GM21447 (cell line): ENCODE data around the gene MVB12B.

Experiments used
- ATAC-seq: cut with Tn5 transposase; IDR thresholded peaks from one replicate; pipeline ENCODE4 v1.9.1; 2021; ENCODE audit not compliant: unreplicated experiment

The MVB12B gene

DNA sequence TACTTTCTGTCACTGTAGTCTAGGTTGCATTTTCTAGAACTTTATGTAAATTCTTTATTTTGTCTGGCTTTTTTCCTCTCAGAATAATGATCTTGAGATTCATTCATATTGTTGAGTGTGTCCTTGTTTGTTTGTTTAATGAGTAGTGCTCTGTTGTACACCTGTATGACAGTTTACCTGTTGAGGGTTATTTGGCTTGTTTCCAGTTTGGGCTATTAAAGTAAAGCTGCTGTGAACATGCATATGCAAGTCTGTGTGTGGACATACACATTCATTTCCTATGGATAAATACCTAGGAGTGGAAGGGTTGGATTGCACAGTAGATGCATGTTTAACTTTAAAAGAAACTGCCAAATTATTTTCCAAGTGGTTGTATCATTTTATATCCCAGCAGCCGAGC lies 30.4 kb downstream of the MVB12B start:
- ATAC-seq: no peak

DNA sequence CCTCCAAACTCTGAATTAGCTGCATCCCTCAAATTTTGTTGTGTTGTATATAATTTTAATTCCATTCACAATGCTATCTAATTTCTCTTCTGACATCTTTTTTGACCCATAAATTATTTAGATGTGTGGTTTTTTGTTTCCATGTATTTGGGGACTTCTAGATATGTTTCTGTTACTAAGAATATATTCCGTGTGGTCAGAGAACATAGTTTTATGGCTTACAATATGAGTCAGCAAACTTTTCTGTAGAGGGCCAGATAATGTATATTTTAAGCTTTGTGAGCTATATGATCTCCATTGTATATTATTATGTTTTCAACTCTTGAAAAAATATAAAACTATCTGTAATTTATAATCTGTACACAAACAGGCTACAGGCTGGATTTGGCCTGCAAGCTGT lies 33.4 kb downstream of the MVB12B start:
- no peak for ATAC-seq

DNA sequence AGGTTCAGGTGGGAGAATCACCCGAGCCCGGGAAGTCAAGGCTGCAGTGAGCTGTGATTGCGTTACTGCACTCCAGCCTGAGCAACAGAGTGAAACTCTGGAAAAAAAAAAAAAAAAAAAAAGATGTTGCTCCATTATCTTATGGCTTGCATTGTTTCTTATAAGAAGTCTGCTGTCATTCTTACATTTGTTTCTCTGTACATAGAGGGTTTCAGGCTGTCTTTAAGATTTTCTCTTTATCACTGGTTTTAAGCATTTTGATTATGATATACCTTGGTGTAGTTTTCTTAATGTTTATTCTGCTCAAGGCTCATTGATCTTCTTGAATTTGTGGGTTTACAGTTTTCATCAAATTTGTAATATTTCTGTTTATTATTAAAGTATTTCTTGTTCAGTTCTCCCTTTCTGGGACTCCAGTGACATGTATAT lies 35.2 kb downstream of the MVB12B start:
- no peak for ATAC-seq

DNA sequence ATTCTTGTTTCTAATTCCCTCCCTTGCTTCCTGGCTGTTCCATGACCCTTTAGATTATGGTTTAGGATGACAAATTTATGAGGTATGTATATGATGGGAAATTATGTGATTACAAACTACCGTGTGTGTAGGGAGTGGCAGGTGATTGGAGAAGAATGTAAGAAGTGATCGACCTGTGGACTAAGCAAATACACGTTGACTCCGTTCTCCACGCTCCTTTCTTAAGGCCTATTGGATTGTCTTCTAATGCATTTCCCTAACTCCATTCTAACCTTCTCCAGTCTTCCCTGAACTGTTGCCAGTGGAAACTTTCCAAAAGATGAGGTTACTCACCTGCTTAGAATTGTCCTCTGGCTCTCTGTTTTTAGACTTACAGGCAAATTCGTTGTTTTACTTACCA lies 36.6 kb downstream of the MVB12B start:
- ATAC-seq: no peak

GRCh38 chr9:126363847-126364671 lies 37.4 kb downstream of the MVB12B start:
- ATAC-seq: no peak

DNA sequence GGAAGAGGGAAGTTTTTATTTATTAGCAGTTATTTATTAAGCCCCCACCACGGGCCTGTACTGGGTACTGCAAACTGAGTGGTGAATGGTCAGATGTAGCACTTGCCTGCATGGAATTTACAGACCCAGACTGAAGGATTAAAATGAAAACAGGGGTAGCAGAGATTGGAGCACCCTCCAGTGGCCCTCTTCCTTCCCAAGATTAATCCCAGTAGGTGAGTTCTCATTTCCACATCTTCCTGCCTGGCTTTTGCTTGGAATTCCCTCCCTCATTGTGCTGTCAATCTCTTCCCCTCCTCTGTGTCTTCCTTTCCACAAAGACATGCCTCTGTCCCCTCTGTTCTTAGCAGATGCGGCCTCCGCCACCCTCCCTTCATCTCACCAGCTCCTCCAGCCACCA lies 39.2 kb downstream of the MVB12B start:
- no peak for ATAC-seq

DNA sequence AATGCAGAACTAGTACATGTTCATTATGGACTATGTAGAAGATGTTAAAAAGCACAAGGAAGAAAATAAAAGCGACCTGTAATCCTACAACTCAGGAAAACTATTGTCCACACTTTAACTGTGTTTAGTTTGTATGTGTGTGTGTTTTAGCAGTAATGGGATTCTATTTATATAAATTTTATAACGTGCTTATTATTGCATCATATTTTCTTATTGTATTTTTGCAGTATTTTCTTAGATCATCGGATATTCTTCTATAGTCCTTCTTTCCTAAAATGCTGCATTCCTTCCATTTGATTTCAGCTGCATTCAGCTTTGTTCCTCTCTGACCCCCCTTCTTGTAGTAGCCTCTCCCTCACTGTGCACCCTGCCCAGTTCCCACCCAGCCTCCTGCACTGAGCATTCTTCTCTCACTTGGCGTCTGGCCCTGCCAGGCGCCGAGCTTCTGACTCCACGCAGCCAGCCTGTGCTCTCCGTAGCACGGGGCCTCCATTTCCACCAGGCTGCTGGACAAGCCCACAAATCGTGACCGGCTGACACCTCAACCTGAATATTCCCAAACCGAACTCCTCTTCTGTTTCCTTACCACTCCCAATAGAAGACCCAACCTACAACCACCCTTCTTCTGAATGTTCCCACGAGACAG lies 39.9 kb downstream of the MVB12B start:
- ATAC-seq: no peak

- no peak for ATAC-seq
Observed at GRCh38 chr9:126367139-126367538, 40.5 kb downstream of the MVB12B start.

- no peak for ATAC-seq
Observed at GRCh38 chr9:126367616-126368015, 41.0 kb downstream of the MVB12B start.

DNA sequence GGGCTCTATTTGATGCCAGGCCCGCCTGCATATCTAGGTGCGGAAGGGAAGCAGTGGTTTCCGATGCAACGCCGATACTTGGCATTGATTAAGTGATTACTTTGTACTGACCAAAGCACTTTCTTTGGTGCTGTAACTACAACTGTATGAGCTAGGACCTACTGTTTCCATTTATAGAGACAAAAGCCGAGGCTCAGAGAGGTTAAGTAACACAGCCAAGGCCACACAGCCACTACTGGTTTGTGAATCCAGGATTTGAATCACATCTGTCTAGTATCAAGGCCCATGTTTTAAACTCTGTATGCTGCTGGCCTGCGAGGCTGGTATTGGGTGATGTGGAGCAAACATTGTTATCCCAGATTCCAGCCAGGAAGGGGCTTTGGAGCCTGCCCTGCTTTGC lies 41.4 kb downstream of the MVB12B start:
- no peak for ATAC-seq

- no peak for ATAC-seq
Observed at GRCh38 chr9:126371007-126371870, 44.6 kb downstream of the MVB12B start.

DNA sequence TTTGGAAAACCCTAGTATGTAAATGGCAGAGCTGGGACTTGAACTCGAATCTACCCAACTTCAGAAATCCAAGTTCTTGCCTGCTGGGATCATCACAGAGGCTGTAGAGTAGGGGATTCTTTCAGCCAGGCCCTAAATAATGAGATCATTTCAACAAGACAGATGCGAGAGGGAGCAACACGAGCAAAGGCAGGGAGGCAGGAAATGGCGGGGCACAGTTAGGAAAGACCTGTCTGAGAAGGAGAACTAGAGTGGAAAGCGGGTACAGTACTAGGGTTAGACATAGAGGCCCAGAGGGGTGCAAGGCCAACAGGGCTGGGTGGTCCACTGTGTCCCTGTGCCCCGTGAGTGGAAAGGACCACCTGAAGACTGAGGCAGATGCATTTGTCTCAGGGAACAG lies 46.1 kb downstream of the MVB12B start:
- ATAC-seq: no peak

DNA sequence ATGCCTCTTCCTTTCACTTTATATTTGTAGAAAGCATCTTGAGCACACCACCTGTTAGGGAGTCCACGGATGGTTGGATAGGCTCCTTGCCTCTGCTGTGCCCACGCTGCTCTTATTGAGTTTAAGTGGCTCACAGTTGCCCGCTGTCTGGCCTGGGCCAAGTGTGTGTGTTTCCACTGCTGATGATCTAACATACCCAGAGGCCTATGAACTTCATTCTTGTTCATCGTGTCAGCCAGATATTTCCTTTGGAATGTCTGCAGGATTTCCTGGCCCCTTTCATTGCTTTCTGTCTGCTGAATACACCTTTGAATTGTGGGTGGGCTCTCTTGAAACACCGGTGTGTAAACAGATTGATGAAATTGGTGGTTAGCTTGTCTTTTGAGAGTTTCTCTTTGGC lies 46.6 kb downstream of the MVB12B start:
- ATAC-seq: no peak

- no peak for ATAC-seq
Observed at GRCh38 chr9:126374366-126374781, 47.7 kb downstream of the MVB12B start.

- ATAC-seq: no peak
Observed at GRCh38 chr9:126375386-126375785, 48.8 kb downstream of the MVB12B start.

DNA sequence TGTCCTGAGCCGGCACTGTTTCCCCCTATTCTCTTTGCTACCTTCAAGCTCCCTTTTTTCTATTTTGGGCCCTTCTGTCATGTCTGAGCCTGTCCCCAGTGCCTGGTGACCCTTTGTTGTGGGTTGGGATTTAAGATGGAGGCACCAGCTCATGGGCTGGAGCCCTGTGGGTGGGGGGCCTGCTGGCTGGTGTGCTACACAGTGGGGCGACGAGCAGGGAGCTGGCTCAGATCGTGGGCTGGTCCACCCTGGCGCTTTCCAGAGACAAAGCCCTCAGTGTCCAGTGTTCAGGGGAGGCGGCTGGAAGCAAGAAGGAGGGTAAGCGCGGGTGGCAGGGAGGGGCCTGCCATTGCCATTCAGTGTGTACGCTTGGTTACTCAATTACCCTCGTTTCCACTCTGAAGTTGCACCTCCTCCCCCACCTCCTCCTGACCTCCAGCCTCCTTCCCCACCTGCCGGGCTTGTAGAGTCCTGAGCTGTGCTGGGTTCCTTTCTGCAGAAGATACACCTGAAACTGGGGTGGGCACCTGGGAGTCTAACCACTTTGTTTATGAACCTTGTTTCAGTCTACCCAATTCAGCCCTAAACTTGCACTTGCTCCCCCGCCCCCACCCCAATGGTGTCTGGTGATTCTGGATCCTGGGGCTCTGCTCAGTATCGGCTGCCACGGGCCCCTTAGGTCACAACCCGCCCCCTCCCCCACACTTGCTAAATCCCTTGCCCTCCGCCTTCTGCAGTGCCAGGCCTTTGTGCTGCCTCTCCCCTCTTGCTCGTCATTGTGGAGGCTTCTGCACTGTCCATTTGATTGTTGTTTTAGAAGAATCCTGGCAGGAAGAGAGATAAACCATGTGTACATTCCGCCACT lies 49.9 kb downstream of the MVB12B start:
- no peak for ATAC-seq

- no peak for ATAC-seq
Observed at GRCh38 chr9:126377176-126377509, 50.5 kb downstream of the MVB12B start.

DNA sequence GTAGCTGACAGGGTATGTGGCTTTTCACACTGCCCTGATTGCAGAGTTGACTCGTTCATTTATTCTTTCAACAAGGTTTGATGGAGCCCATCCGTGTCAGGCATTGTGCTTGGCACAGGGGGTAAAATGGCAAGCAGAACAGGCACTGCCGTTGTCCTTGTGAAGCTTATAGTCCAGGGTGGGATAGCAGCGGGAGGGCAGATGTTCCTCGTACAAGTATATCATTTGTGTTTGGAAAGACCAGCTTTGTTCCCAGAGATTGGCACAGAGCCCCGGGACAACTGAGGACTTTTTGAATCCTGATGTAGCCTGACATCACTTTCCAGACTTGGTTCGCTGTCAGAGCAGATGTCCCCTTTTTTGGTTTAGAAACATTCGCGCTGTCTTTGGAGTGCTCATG lies 50.9 kb downstream of the MVB12B start:
- ATAC-seq: no peak

GRCh38 chr9:126378761-126379160 lies 52.1 kb downstream of the MVB12B start:
- ATAC-seq: no peak

DNA sequence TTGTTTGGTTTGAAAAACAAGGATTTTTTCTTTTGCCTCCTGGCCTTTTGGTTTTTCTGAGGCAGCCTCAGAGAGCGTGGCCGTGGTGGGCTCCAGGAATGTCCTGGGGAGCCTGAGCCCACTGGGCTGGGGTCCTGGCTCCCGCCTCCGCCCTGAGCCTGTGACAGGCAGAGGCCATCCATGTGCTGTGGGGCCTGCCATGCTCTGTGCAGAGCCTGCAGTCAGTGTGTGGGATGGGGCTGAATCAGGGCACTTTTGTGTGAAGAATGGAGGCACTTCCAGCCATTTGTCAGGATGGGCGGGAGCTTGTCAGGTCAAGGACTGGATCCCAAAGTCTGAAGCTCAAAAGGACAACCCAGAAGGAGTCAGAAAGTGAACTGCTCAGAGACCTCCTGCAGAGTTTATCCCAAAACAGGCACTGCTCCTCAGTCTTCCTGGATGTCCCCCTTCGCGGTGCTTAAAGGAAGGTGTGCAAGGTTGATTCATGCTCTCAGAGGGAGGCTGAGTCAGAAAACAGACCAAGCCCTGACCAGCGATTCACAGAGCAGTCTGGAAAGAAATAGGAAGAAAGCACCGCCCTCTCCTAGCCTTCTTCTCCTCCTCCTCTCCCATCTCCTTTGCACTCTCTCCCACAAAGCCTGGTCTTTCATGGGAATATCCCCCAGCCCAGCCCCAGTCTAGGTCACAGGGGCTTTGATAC lies 53.2 kb downstream of the MVB12B start:
- ATAC-seq: no peak
